GM21619 (cell line): ENCODE data around the gene RNF224.
A peak's percentile ranks its signal among the peaks of the same experiment; 100 is the strongest.
"Not testable (repeated sequence)": the region's sequence is repeated elsewhere in the genome, so short reads cannot be mapped to it uniquely, and the experiment has no call there.

Source experiments
- ATAC-seq: cut with Tn5 transposase; IDR thresholded peaks from one replicate; pipeline ENCODE4 v1.9.1; 2021; ENCODE audit not compliant: unreplicated experiment

The RNF224 gene

DNA sequence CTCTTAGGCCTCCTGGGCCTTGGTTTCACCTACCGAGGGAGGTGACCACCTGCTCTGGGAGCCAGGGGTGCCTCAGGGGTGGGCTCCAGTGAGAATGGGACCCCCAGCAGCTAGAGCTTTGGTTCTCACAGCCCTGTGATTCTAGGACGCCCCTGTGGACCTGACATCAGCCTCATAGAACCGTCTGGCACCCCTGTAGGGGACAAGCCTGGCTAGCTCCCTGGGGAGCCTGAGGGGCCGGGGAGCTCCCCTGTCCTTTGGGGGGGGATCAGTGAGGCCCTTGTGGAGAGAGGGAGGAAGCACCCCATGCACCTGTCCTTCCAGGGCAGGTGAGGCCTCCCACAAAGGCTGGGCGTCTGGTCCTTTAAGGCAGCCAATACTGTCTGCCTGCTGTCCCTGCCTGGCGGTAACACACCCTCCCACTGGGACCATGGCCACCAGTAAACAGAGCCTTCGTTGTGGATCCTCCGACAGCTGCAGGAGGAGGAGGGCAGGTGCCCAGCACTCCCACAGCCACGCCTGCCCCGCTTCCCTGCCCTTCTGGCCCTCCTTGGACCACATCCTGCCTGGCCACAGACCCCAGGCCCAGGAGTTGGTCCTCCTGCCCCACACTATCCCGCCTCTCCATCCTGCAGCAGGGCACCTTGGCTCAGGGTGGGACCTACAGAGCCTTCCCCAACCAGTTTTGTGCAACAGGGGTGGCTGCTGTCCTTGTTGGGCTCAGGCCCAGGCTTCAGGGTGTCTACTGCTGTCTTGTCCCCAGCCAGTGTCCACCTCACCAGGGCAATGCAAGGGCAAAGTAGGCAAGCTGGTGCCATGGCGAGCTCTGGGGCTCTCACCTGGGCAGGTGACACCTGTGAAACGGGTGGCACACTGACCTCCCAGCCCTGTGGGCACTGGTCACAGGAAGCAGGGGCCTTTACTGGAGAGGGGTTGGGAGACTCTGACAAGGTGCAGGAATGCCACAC, 10.7 kb downstream of the RNF224 start:
- ATAC-seq: no peak

DNA sequence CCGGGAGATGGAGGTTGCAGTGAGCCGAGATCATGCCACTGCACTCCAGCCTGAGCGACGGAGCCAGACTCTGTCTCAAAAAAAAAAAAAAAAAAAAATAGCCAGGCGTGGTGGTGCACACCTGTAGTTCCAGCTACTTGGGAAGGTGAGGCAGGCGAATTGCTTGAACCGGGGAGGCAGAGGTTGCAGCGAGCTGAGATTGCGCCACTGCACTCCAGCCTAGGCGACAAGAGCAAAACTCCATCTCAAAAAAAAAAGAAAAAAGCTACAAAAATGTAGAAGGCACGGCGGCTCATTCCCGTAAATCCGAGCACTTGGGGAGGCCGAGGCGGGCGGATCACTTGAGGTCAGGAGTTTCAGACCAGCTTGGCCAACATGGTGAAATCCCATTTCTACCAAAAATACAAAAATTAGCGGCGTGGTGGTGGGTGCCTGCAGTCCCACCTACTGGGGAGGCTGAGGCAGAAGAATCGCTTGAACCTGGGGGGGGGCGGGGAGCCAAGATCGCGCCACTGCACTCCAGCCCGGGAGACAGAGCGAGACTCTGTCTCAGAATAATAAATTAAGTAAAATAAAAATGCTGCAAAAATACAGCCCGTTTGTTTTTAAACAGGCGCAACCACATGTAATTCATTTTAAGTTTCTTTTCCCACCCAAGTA, 12.4 kb downstream of the RNF224 start:
- ATAC-seq: not testable (repeated sequence)

DNA sequence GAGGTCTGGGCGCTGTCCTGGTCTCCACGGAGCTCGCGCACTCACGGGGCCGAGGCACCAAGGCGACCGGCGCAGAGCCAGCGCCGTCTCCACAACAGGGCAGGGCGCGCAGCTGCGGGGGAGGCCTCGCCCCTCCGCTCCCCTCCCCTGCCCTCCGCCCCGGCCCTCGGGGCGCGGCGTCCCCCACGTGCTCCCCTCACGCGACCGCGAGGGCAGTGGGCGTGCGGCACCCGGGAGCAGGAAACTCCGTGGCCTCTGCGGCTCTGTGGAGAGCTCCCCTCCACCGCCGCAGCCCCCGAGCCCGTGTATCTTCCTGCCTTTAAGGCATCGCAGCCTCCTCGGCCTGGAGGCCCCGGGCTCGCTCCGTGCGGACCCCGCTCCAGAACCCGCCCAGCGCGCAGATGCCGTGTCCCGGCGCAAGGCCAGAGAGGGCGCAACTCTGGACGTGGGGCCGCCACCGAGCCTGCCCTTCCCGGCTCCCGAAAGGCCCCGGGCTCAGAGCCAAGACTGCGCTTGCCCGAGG, 13.1 kb downstream of the RNF224 start:
- peak; percentile 23 for ATAC-seq

DNA sequence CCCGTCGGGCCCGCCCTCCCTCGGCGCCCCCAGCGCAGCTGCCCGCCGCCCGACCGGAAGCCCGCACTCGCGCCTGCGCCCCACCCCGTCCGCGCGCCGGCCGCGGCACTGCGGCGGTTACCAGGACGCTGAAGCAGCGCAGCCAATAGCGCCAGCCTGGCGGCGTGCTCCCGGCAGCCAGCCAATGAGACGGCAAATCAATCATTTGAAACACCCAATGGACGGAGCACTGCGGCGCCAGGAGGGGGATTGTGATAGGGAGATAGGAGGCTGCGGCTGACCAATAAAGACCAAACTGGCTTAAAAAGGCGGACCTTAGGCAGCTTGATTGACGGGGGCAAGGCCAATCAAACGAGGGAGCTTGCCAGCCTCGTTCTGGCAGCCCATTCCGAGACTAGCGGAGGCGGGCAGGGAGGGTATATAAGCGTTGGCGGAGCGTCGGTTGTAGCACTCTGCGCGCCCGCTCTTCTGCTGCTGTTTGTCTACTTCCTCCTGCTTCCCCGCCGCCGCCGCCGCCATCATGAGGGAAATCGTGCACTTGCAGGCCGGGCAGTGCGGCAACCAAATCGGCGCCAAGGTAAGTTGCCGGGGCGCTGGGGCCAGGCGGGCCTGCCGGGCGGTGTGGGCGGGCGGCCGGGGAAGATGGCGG, 13.7 kb downstream of the RNF224 start, which contains the start of gene TUBB4B:
Gene TUBB4B (plus strand): TSS at position 447 of the 649 bp plus-strand sequence. CDS start 74 bp downstream, at position 521.
- ATAC-seq: peak; percentile 67

DNA sequence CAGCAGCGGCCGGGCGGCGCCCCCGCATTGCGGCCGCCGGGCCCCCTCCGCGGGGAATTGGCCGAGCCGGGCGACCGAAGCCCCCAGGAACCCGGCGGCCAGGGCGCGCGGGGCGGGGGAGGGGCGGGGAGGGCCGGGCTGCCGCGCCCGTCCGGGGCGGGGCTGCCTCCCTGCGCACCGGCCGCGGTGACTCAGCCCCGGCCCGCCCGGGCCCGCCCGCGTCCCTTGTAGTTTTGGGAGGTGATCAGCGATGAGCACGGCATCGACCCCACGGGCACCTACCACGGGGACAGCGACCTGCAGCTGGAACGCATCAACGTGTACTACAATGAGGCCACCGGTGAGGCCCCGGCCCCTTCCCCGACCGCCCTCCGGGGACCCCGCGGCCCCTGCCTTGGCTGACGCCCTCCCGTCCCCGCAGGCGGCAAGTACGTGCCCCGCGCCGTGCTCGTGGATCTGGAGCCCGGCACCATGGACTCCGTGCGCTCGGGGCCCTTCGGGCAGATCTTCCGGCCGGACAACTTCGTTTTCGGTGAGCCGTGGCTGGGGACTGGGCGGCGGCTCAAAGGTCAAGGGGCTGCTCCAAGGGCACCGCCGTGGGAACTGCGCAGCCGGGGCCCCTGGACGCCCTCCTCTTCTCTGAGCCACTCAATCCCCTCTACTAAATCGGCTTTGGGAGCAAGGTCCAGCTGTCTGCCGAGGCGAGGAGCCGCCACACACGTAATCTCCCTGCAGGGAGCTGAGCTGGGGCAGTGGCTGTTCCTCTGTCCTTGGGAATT, 14.4 kb downstream of the RNF224 start:
- peak; percentile 3 for ATAC-seq

DNA sequence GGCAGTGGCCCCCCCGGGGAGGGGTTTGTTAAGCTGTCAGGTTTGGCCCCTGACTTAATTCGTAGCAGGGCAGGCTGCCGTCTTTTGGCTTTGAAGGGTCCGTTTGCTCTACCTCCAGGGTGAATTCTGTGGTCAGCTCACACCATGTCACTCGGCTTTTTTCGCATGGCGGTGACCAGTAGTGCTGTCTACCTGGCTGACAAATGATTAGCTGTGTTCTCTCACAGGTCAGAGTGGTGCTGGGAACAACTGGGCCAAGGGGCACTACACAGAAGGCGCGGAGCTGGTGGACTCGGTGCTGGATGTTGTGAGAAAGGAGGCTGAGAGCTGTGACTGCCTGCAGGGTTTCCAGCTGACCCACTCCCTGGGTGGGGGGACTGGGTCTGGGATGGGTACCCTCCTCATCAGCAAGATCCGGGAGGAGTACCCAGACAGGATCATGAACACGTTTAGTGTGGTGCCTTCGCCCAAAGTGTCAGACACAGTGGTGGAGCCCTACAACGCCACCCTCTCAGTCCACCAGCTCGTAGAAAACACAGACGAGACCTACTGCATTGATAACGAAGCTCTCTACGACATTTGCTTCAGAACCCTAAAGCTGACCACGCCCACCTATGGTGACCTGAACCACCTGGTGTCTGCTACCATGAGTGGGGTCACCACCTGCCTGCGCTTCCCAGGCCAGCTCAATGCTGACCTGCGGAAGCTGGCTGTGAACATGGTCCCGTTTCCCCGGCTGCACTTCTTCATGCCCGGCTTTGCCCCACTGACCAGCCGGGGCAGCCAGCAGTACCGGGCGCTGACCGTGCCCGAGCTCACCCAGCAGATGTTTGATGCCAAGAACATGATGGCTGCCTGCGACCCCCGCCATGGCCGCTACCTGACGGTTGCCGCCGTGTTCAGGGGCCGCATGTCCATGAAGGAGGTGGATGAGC, 15.2 kb downstream of the RNF224 start:
- no peak for ATAC-seq

DNA sequence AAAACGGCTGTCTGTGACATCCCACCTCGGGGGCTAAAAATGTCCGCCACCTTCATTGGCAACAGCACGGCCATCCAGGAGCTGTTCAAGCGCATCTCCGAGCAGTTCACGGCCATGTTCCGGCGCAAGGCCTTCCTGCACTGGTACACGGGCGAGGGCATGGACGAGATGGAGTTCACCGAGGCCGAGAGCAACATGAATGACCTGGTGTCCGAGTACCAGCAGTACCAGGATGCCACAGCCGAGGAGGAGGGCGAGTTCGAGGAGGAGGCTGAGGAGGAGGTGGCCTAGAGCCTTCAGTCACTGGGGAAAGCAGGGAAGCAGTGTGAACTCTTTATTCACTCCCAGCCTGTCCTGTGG, 15.9 kb downstream of the RNF224 start:
- not testable (repeated sequence) for ATAC-seq

DNA sequence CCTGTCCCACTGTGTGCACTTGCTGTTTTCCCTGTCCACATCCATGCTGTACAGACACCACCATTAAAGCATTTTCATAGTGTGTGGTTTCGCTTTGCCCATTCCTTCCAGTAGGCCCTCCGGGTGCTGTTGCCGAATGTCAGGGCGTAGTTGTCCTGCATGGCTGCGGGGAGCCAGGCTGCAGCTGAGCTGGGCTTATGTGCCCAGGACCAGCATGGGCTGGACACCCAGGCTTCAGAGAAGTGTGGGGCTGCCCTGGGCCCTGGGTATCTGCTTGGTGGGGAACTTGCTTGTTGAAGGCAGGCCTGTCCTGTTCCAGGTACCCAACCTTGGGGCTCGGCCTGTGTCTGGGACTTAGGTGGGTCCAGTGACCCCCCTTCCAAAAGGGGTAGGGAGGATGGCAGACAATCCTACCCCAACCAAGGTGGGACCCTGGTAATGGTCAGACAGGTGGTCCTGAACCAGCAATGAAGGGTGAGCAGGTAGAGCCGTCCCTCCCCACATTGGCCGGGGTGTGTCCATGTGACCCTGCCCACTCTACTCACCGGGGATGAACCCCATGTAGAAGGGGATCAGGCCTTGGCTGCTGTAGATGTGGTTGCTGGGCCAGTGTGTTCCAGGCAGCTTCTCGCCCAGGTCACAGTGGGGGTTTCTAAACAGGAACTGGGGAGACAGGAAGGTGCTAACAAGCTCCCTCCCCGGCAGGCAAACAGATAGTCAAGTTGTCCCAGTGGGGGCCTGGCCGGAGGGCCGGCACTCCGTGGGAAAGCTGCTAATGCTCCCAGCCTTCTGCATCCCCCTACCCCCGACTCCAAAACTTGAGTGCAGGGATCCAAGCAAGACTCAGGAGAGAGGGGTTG, 16.6 kb downstream of the RNF224 start:
- no peak for ATAC-seq

DNA sequence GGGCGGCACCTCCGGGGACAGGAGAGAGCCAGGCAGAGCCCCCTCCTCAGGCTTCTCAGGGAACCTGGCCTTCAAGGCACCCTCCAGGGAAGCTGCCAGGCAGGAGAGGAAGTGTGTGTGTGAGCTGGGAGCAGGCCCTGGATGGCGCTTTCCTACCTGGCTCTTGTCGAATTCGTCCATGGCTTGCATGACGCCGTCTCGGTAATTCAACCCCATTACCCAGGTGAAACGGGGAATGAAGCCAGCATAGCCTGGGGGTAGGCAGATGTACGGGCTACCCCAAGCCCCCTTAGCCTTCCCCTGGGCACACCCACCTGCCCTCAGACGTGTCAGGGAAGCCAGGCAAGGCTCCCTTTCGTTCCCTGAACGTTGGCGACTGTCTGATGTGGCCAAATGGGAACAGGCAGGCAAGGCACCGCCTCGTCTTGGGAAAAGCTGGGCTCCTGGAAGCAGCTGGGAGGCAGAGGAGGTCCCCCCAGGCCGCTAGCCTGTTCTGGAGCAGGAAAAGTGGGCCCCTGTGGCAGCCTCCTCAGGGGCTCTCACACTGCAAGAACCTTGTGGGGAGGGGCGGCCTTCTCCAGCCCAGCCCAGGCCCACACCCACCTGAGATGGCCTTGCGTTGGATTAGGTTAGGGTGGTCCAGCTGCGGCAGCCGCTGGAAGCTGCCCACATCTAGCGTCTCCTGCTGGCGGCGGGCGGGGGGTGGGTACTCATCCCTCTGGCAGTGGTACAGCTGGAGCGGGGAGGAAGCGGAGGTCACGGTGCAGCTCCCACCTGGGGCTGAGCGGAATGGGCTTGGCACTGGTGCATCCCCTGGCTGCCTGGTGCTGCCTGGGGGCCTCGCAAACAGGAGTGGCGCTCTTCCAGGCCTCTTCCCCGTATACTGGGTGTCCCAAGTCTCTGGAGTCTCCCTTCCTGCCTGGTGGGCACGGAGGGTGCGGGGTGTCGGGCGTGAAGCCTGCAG, 17.5 kb downstream of the RNF224 start:
- no peak for ATAC-seq

DNA sequence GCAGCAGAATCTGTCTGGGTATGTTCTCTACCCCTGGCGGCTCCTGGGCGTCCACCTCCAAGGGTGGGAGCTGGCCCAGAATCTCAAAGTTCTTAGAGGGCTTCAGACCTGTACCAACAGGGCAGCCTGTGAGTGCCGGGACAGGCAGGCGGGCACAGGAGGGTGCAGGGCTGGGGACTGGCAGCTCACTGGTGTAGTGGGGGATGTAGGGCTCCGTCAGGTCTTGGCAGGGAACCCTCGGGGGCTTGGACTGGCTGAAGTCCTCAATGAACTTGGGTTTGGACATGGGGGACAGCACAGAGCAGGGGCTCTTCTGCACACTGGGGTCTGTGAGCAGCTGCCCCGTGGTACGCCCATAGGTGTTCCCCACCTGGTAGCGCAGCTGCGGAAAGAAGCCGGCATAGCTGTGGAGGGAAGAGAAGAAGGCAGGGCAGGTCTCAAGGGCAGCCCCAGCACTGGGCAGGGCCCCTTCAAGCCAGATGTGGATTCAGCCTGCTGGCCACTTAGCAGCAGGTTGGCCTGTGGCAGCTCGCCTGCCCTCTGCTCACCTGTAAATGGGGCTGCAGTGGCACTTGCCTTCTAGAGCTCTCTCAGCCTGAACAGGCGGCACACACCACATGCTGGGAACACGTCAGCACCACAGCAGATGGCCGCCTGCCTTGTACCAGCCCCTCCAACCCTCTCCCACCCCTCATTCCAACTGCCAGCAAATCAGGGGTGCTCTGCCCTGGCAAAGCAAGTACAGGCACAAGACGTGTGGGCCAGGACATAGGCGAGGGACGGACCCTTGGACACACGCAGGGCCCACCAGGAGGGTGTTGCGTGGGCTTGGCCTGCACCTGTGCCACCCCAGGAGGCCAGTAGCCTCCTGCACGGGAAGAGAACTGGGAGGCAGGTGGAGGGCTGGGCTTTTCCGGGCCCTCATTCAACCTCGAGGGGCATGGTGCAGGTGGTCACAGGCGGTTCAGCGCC, 18.4 kb downstream of the RNF224 start:
- no peak for ATAC-seq

DNA sequence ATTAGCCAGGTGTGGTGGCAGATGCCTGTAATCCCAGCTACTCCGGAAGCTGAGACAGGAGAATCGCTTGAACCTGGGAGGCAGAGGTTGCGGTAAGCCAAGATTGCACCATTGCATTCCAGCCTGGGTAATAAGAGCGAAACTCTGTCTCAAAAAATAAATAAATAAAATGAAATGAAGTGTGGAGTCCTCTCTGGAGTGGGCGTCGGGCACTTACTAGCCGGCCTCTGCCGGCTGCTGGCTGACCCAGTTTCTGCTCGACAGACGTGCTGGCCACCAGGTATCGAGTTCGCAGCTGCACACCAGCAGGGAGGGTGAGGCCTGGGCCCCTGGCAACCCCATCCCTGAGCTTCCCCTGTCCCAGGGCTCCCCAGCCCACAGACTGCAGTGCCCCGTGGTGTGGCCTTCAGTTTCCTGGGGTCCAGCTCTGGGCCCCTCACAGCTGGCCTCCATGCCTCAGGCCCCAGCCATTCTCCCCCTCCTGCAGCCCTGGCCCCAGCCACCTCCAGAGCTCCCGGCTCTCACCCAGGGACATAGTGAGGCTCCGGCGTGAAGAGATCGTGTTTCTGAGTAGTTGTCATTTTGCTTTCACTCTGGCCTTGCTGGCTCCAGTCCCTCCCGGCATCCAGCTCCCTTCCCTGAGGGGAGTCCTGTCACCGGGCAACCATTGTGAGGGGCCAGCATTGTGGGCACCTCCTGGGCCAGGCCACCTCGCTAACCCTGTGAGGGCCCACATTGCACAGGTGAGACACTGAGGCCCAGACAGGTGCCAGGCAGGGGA, 20.0 kb downstream of the RNF224 start:
- ATAC-seq: no peak

DNA sequence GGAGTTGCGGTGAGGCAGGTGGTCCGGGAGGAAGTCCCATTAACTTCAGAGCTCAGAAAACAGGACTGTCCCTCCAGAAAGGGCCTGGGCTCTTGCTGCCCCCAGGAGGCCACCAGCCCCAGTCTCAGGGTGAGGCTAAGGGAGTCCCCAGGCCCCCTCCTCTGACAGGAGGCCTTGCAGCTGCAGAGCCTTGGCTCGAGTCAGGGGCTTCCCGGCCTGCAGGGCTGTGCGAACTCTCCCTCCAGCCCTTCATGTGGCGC, 20.5 kb downstream of the RNF224 start:
- no peak for ATAC-seq

DNA sequence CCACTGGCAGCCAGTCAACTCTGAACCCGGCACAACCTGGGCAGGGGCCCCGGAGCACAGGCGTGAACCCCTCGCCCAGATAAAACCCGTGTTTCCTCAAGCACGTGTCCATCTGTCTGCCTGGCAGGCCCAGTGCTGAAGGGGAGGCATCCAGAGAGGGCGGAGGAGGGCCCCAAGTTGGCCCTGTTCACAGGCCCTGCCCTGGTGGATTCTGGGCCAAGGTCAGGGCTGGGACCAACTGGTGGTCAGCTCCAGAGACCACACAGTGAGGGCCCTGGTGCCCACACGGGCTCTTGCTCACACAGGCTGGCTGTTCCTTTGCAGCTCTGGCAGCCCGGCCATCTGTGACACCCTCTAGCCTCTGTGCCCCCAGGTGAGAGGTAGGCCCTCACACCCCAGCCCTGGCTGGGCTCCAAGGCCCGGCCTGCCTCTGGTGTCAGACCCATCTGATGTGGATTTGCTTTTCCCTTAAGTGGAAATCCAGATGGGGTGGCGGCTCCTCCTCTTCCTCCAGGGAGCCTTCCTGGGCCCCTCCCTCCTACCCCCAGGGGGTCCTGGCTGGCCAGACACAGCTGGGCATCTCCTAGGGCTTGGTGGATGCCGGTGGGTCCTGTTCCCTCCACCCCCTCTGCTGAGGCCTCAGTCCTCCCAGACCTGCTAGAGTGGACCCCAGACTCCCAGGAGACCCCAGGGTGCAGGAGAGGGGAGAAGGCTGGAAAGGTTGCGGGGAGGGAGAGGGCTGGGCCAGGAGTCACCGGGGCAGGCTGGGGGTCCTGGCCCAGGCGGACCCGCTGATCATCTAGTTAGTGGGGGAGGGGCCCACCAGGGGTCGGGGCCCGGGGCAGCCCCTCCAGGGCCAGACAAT, 23.3 kb downstream of the RNF224 start:
- no peak for ATAC-seq

DNA sequence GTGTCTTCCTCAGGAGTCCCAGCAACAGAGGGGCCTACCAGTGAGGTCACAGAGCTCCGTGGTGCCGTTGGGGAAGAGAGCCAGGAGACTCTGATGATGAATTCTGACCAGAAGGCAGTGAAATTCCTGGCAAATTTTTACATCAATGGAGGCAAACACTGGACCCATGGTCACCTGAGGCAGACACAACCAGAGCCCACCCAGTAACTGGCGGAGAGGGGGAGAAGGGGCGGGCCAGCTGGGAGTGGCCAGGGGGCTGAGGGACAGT, 23.8 kb downstream of the RNF224 start, which contains the start of gene STPG3:
Gene STPG3 (plus strand): TSS at position 93 of the 268 bp plus-strand sequence. CDS start 1 bp downstream, at position 94.
- no peak for ATAC-seq
